HepG2 (cell line): ENCODE data around the gene SLC25A19. TPM values are rescaled to one million over a fixed set of nuclear protein-coding genes. Genes with fewer than 3 reads are reported as not detected.

ENCODE experiments used
- ATF5 ChIP-seq: sonication (generic); formaldehyde crosslinking; IDR thresholded peaks from 2 replicates; pipeline ENCODE4 v1.4.0; 2020; ENCODE audit warnings: mild to moderate bottlenecking, low read depth, missing genetic modification reagents
- EED ChIP-seq: sonication (generic); formaldehyde crosslinking; IDR thresholded peaks from 2 replicates; pipeline ENCODE4 v1.5.0; 2020; ENCODE audit warnings: mild to moderate bottlenecking, missing genetic modification reagents
- ELF3 ChIP-seq: IDR thresholded peaks from 2 replicates; pipeline ENCODE4 v1.6.1; 2016; ENCODE audit warnings: missing genetic modification reagents, missing compliant biosample characterization
- FOXO1 ChIP-seq: sonication (generic); formaldehyde crosslinking; IDR thresholded peaks from 2 replicates; pipeline ENCODE4 v1.4.0; 2020; ENCODE audit warnings: missing genetic modification reagents
- HDAC2 ChIP-seq: sonication (generic); formaldehyde crosslinking; IDR thresholded peaks from 2 replicates; pipeline ENCODE4 v1.4.0; 2020; ENCODE audit warnings: missing genetic modification reagents
- KLF15 ChIP-seq: sonication (generic); formaldehyde crosslinking; IDR thresholded peaks from 2 replicates; pipeline ENCODE4 v1.8.1; 2023; ENCODE audit warnings: borderline replicate concordance, mild to moderate bottlenecking, inconsistent platforms, missing genetic modification reagents, mixed read lengths
- SIX1 ChIP-seq: sonication (generic); formaldehyde crosslinking; IDR thresholded peaks from 2 replicates; pipeline ENCODE4 v1.4.0; 2020; ENCODE audit warnings: missing genetic modification reagents, borderline replicate concordance
- ZFP1 ChIP-seq: IDR thresholded peaks from 2 replicates; pipeline ENCODE4 v1.6.1; 2016
- ZNF136 ChIP-seq: sonication (generic); formaldehyde crosslinking; IDR thresholded peaks from 2 replicates; pipeline ENCODE4 v1.8.1; 2022; ENCODE audit warnings: low read depth, mild to moderate bottlenecking, moderate library complexity, missing genetic modification reagents
- ZNF407 ChIP-seq: sonication (generic); formaldehyde crosslinking; IDR thresholded peaks from one replicate; pipeline ENCODE4 v1.5.1; 2020; ENCODE audit warnings: mild to moderate bottlenecking, missing genetic modification reagents; ENCODE audit errors: not compliant biosample characterization
- ZNF468 ChIP-seq: sonication (generic); formaldehyde crosslinking; IDR thresholded peaks from 2 replicates; pipeline ENCODE4 v1.8.0; 2022; ENCODE audit warnings: mild to moderate bottlenecking, moderate library complexity, missing genetic modification reagents
- ZNF577 ChIP-seq: sonication (generic); formaldehyde crosslinking; IDR thresholded peaks from 2 replicates; pipeline ENCODE4 v1.4.0; 2020; ENCODE audit warnings: mild to moderate bottlenecking, low read depth, missing genetic modification reagents, borderline replicate concordance
- ZNF609 ChIP-seq: sonication (generic); formaldehyde crosslinking; IDR thresholded peaks from 2 replicates; pipeline ENCODE4 v1.4.0; 2020; ENCODE audit warnings: mild to moderate bottlenecking, missing genetic modification reagents, borderline replicate concordance
- ZSCAN21 ChIP-seq: sonication (generic); formaldehyde crosslinking; IDR thresholded peaks from 2 replicates; pipeline ENCODE4 v1.8.0; 2022; ENCODE audit warnings: mild to moderate bottlenecking, missing genetic modification reagents, moderate library complexity, borderline replicate concordance
- polyA plus RNA-seq, 8 experiments: library from polyadenylated mRNA; depleted of rRNA in 3 of 8; stranded (reverse) in 7 of 8; unstranded in 1 of 8; fragments of >200 nt; fragmentation: Illumina TruSeq in 4 of 8; extraction: Trizol in 4 of 8; gene quantifications; 2 replicates each; pipeline versions ENCODE4 v1.2.1 to v1.2.3, GENCODE V29; 2011 to 2016; ENCODE audit warnings: low read depth in 4 of 8, missing spikeins in 1 of 8, mixed read lengths in 1 of 8; ENCODE audit not compliant: insufficient read depth in 1 of 8
- total RNA-seq, 5 experiments: library from RNA; depleted of rRNA; stranded (reverse); fragments of >200 nt; fragmentation: Illumina TruSeq; extraction: Trizol; gene quantifications; 2 replicates each; pipeline ENCODE4 v1.2.3, GENCODE V29; 2016; ENCODE audit warnings: low read depth in 1 of 5

The SLC25A19 gene
- total and polyA plus RNA-seq, 2 of the 13 experiments (the other 11 are each of a cell fraction or from before 2014, with no cell fraction given): 24.4 to 41.4 TPM

- TF ChIP-seq FOXO1 (peak; percentile 18; the same call in 1 of the 2 replicates), ZNF136 (CRISPR knock-in tag) (peak; percentile 53; the same call in 1 of the 2 replicates), ZNF577 (no peak), ZFP1 (no peak; the same call in 1 of the 2 replicates), EED (CRISPR knock-in tag) (no peak), HDAC2 (CRISPR knock-in tag) (peak; percentile 90), ATF5 (CRISPR knock-in tag) (peak; percentile 79; the same call in 1 of the 2 replicates), ELF3 (CRISPR knock-in tag) (peak; percentile 71), SIX1 (CRISPR knock-in tag) (0 out of 2 replicates have a peak, but pooled peaks have one; percentile 27), ZNF468 (CRISPR knock-in tag) (0 out of 2 replicates have a peak, but pooled peaks have one; percentile 26), ZNF609 (CRISPR knock-in tag) (peak; percentile 85), ZNF407 (no peak), ZSCAN21 (peak; percentile 87; the same call in 1 of the 2 replicates), KLF15 (CRISPR knock-in tag) (no peak)
These were observed 19.7 kb upstream of the SLC25A19 start (continued) for GRCh38 chr17:75308732-75309629.
